Measurements from ENCODE around the gene PLK3.
"Not testable (repeated sequence)": the region's sequence is repeated elsewhere in the genome, so short reads cannot be mapped to it uniquely, and the experiment has no call there.

PLK3 gene

GRCh38 chr1:44810101-44810761 lies 10.1 kb downstream of the PLK3 start:
- no peak for DNase-seq

- not testable (repeated sequence) for DNase-seq
Measured at GRCh38 chr1:44810762-44811105, 10.6 kb downstream of the PLK3 start.

GRCh38 chr1:44811234-44811633 lies 11.1 kb downstream of the PLK3 start:
- DNase-seq = no peak

- no peak for DNase-seq
Measured at GRCh38 chr1:44812822-44813543, 12.8 kb downstream of the PLK3 start.

GRCh38 chr1:44815926-44816325 lies 15.7 kb downstream of the PLK3 start:
- not testable (repeated sequence) for DNase-seq

- DNase-seq = no peak
Measured at GRCh38 chr1:44817307-44817706, 17.1 kb downstream of the PLK3 start.

- DNase-seq = no peak
Measured at GRCh38 chr1:44817771-44818495, 17.8 kb downstream of the PLK3 start.

- DNase-seq = no peak
Measured at GRCh38 chr1:44819196-44819607, 19.0 kb downstream of the PLK3 start.

- no peak for DNase-seq
Measured at GRCh38 chr1:44819608-44820327, 19.6 kb downstream of the PLK3 start.

- no peak for DNase-seq
Measured at GRCh38 chr1:44820328-44821239, 20.4 kb downstream of the PLK3 start.

- no peak for DNase-seq
Measured at GRCh38 chr1:44821240-44821715, 21.1 kb downstream of the PLK3 start.

GRCh38 chr1:44822131-44822701 lies 22.0 kb downstream of the PLK3 start:
- no peak for DNase-seq

GRCh38 chr1:44822981-44823451 lies 22.8 kb downstream of the PLK3 start:
- DNase-seq = no peak

GRCh38 chr1:44824392-44824791 lies 24.2 kb downstream of the PLK3 start:
- DNase-seq = not testable (repeated sequence)

- DNase-seq = no peak
Measured at GRCh38 chr1:44826375-44827196, 26.4 kb downstream of the PLK3 start.

- no peak for DNase-seq
Measured at GRCh38 chr1:44827197-44828002, 27.2 kb downstream of the PLK3 start.

GRCh38 chr1:44828003-44828651 lies 27.9 kb downstream of the PLK3 start:
- no peak for DNase-seq

GRCh38 chr1:44828841-44829440 lies 28.8 kb downstream of the PLK3 start:
- DNase-seq = no peak

Data from NCI-H1105 (cell line).